Right forelimb (tissue), 1 donor: ENCODE measurements around the gene CLEC18B.
"Not testable (repeated sequence)": the region's sequence is repeated elsewhere in the genome, so short reads cannot be mapped to it uniquely, and the experiment has no call there.

ENCODE experiments used
- DNase-seq: peaks from one replicate; pipeline ENCODE4 v3.0.0-alpha.2; 2018

Gene CLEC18B

DNA sequence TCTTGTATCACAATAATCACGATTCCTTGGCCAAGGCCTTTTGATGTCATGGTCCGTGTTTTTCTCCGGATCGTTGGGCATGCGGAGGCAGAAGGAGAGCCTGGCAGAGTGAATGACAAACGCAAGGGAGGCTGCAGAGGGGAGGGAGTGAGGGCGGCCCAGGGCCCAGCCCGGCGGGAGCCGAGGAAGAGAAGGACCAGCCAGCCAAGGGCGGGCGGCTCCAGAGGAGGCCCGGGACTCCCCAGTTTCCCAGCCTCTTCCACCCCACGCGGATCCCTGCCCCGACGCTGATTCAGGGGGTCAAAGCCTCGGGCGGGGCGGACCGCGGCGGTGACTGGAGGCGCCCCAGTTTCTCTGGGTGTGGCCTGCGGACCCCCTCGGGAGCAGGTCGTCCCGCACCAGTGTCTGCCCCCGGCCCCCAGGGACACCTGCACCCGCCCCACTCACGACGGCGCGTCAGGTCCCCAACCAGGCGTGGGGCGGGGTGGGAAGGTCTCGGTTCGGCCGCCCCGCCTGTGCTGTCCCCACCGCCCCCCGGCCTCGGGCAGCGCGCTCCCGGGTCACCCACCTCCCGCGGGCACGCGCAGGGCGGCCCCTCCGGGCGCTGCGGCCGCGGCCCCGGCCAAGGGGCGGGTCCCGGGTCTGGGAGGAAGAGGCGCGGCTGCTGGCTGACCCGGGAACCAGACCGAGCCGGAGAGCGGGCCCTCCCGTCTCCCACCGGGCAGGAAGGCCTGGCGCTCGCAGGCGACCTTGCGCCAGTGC is 14.5 kb downstream of the CLEC18B start:
- not testable (repeated sequence) for DNase-seq

DNA sequence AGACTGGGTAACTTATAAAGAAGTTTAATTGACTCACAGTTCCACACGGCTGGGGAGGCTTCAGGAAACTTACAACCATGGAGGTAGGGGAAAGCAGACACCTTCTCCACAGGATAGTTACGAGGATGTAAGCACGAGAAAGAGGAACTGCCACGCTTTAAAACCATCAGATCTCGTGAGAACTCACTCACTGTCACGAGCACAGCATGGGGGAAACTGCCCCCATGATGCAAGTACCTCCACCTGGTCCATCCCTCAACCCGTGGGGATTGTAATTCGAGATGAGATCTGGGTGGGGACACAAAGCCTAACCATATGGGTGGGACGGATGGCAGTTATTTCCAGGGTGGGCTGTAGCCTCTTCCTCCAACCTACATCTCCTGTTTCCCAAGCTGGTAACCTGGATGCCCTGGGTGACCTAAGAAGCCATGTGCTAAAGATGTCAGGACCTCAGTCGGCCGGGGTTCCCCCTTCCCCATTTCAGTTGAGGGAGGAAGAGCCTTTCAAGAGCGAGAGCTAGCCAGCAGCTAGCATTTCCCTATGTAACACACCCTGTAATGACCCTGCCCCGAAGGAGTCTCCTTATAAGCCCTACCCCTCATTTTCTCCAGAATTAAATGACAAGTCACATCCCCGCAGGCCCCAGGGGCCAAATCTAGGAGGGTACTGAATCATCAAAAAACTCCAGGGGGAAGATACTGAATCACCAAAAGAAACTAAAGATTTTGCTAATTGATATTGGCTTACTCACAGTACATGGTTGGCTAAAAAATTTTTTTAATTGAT is 16.9 kb downstream of the CLEC18B start:
- not testable (repeated sequence) for DNase-seq

DNA sequence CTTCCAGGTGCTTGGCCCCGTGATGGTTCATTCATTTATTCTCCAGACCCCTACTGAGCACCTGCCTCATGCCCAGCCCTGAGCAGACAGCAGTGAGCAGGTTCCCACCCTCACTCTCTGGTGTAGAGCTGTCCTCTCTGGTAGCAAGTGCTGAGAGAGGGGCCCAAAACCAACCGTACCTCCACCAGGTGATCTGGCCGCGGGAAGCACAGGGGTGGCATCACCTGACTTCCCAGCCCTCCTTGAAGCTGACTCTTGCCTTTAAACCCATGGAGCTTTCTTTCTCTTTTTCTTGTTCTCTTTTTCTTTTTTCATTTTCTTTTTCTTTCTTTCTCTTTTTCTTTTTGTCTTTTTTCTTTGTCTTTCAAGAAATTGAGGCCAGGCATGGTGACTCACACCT is 21.0 kb downstream of the CLEC18B start:
- DNase-seq, result not testable (repeated sequence)

DNA sequence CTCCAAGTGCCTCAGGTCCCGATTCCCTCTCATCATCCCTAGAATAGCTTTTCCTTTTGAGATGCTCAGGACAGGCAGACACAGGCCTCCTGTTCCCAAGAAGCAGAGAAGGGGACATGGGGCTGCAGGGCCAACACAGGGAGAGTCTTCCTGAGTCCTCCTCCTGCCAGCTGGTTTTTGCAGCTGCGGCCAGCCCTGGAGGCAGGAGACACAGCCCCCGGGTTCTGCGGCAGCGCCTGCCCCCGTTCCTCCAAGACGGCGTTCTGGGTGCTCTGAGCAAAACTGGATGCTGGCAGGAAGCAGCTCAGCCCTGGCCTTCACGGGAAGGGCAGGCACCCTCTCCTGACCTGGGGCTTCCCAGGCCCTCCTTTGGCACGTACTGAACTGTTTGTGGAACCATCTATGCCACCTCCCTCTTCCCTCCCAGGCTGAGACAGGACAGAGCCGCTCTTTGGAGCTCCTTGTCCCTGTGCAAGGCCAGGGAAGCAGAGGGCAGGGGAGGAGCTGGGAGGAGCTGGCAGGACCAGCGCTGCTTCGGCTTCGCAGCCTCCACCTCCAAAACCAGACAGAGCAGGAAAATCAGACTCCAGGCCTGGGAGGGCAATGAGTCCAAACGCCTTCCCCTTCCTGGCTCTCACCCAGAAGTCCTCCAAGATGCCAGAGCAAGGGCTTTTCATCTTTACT is 22.9 kb downstream of the CLEC18B start:
- peak; percentile 49 for DNase-seq

DNA sequence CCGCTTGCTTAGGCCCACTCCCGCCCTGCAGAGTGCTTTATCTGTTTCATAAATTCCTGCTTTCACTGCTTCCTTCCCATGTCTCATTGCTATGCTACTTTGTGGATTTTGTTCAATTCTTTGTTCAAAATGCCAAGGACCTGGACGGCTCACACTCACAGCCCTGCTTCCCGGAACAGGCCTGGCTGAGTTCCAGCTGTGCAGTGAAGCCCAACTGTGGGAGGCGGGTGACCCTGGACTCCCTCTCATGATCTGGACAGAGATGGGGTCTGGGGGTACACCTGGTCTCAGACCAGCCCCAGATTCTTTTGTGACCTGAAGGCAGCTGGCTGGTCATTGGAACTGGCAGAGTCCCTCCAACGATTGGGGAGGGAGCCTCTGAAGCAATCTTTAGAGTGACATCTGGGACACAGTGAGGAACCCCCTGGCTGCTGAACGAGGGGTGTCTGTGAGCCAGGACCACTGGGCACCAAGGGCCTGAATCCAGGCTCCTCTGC is 24.7 kb downstream of the CLEC18B start:
- DNase-seq, result peak; percentile 45

DNA sequence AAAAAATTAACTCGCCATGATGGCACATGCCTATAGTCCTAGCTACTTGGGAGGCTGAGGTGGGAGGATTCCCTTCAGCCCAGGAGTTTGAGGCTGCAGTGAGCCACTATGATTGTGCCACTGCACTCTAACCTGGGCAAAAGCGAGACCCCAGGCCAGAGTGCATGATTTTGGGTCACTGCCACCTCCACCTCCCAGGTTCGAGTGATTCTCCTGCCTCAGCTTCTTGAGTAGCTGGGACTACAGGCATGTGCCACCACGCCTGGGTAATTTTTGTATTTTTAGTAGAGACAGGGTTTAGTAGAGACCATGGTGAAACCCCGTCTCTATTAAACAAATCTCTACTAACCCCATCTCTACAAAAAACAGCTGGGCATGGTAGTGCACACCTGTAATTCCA is 26.7 kb downstream of the CLEC18B start:
- DNase-seq, result not testable (repeated sequence)

DNA sequence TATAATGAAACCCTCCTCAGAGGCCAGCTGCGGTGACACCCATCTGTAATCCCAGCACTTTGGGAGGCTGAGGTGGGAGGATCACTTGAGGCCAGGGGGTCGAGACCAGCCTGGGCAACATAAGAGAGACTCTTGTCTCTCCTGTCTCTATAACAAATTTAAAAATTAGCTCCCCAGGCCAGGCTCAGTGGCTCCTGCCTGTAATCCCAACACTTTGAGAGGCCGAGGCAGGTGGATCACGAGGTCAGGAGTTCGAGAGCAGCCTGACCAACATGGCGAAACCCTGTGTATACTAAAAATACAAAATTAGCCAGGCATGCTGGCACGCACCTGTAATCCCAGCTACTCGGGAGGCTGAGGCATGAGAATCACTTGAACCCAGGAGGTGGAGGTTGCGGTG is 27.1 kb downstream of the CLEC18B start:
- DNase-seq, result not testable (repeated sequence)

DNA sequence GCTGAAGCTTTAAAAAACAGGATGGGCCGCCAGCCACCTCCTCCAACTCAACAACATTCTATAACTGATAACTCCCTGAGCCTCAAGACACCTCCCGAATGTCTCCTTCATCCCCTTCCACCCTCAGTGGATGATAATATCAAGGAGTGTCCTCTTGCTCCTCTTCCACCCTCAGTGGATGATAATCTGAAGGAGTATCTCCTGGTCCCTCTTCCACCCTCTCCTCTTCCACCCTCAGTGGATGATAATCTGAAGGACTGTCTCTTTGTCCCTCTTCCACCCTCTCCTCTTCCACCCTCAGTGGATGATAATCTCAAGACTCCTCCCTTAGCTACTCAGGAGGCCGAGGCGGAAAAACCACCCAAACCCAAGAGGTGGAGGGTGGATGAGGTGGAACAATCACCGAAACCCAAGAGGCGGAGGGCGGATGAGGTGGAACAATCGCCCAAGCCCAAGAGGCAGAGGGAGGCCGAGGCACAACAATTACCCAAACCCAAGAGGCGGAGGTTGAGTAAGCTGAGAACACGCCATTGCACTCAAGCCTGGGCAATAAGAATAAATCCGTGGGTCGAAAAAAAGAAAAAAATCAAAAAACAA is 29.7 kb downstream of the CLEC18B start:
- DNase-seq, result not testable (repeated sequence)

DNA sequence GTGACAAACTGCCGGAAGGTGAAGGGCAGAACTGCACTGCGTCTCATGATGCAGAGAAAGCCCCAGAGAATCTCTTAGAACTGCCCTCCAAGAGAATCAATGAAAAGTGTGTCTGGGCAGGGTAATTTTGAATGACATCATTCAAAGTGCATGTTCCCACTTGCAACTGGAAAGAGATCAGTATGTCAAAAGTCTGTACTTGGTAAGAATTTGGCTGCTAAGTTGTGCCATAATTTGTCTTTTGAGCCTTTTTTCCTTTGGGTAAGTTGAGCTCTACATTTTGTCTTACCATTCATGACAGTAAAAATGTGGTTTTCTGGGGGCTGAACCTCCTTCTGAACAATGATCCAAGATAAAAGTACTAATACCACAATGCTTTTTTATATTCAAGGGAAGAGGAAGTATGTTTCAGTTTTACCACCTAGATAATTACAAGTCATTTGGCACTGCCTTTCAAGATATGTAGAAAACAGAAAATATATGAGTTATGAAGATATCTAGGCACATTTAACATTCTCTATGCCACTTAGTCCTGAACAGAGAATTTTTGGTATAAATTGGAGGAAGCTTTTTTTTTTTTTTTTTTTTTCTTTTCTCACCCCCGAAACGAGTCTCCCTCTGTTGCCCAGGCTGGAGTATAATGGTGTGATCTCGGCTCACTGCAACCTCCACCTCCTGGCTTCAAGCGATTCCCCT is 38.8 kb downstream of the CLEC18B start:
- not testable (repeated sequence) for DNase-seq

DNA sequence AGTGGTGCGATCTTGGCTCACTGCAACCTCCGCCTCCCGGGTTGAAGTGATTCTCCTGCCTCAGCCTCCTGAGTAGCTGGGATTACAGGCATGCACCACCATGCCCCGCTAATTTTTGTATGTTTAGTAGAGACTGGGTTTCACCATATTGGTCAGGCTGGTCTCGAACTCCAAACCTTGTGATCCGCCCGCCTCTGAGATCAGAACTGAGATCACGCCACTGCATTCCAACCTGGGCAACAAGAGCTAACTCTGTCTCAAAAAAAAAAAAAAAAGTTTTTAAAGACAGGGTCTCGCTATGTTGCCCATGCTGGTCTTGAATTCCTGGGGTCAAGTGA is 47.5 kb downstream of the CLEC18B start:
- DNase-seq, result not testable (repeated sequence)

DNA sequence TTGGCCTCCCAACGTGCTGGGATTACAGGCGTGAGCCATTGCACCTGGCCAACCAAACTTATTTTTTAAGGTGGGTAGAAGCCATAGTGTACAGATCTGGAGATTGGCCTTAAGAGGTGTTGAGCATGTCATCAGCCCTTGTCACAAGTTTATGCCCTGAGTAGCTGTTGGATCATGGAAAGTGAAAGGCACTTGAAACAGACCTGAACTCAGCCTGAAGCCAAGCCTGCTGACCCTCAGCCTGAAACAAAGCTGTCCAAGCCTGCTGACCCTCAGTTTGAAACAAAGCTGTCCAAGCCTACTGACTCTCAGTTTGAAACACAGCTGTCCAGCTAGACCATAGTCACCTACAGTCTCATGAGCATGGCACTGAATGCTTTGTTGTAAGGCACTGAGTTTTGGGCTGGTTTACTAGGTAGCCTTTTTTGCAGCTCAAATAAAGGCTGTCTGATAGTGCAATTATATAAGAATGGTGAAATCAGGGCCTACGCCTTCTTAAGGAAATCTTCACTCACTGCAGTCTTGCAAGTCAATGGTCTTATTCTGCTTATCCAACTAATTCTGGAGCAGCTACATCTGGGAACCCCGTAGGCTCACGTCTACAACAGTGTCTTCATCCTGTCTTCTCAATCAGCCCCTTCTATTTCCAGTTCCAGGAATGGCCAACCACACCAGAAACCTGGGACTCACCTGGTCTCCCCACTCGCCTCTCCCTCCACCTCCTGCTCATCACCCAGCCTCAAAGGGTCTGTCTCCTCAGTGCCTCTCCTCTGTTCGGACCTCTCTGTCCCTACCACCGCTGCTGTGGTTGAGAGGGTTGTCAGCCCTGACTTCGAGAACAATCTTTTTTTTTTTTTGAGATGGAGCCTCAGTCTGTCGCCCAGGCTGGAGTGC is 48.1 kb downstream of the CLEC18B start:
- no peak for DNase-seq

DNA sequence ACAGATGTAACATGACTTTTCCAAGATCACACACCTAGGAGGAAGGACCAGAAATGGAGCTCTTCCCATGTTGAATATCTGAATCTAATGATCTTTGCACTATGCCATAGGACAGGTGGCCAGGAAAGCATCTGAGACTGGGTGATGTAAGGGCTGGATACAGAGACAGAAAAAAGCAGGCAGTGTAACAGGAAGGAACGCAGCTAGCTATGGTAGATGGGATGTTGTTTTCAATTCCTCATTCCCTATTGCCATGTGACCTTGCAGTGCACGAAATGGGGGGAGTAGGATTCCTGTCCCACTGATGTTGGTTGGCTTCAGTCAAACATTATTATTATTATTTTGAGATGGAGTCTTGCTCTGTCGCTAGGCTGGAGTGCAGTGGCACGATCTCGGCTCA is 48.9 kb downstream of the CLEC18B start:
- no peak for DNase-seq

DNA sequence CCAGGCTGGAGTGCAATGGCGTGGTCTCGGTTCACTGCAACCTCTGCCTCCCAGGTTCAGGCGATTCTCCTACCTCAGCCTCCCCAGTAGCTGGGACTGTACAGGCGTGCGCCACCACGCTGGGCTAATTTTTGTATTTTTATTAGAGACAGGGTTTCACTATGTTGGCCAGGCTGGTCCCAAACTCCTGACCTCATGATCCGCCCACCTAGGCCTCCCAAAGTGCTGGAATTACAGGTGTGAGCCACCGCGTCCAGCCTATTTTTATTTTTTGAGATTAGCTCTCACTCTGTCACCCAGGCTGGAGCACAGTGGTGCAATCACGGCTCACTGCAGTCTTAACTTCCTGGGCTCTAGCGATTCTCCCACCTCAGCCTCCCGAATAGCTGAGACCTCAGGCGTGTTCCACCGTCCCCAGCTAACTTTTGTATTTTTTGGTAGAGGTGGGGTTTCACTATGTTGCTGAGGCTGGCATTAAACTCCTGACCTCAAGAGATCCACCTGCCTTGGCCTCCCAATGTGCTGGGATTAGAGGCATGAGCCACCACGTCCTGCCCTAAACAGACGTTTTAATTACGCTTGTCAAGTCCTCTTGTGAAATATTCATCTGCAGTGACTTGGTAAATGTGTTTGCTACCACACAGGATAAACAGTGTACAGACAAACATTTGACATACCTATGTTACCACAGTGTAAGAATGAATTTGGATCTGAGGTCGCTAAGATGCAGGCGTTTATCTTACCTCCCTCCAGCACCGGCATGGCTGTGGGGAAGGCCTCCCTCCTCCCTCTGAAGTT is 50.7 kb downstream of the CLEC18B start:
- not testable (repeated sequence) for DNase-seq

DNA sequence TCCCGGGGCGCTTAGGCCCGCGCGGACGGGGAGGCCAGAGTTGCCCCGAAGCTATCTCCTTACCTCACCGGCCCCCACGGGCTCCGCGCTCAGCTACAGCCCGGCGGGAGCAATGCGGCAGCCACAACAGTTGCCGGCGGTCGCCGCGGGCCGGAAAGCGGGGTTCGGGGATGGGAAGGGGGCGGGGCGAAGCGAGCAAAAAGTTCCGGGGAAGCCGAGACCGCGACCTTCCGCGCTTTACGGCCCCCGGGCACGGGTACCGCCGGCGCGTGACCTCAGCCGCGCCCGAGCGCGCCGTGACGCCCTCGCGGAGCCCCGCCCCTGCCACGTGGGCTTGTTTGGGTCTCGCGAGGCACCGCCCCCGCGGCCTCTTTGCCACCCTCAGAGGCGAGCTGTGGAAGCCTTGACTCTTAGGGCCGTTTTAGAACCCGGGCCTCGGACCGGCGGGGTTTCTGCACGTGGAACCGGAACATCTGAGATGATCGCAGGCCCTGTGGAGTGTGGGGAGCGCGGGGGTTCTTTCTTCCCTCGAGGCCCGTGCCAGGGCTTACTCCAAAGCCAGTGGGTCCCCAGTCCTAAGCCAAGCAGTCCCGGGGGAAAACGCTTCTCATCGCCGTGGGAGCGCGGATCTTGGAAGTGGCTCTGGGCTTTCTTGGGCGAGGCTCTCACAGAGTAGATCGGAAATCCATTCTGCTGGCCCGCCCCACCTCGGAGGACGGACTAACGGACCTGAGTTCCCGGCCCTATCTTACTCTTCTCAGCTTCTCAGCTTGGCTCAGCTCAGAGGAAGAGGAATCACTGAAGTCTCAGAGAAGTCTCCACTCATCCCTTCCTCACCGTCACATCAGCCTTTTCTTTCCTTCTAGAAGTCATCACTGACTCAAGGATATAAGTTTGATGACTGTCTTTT is 53.0 kb downstream of the CLEC18B start:
- peak; percentile 98 for DNase-seq

DNA sequence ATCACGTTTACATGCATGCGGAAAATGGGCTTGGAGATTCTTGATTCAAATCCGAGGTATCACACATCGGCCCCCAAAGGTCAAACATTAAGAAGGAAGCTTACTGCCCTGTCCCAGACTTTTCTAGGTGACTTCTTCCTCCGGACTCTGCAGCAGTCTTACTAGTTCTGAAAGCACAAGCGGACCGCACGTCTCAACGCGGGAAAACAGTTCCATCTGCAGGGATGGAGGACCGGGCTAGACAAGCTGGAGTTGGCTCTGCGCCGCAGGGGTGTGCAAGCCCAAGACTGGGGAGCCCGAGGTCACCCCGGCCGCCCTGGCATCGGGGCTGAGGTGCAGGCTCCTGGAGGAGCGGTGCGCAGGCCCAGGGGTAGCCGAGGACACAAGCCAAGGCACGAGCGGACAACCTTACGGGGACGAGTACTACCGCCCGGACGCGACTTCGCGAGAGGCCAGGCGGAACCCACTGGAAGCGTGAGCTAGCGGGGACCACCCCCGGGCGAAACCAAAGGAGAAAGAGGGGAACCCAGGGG is 53.7 kb downstream of the CLEC18B start:
- DNase-seq, result peak; percentile 70

DNA sequence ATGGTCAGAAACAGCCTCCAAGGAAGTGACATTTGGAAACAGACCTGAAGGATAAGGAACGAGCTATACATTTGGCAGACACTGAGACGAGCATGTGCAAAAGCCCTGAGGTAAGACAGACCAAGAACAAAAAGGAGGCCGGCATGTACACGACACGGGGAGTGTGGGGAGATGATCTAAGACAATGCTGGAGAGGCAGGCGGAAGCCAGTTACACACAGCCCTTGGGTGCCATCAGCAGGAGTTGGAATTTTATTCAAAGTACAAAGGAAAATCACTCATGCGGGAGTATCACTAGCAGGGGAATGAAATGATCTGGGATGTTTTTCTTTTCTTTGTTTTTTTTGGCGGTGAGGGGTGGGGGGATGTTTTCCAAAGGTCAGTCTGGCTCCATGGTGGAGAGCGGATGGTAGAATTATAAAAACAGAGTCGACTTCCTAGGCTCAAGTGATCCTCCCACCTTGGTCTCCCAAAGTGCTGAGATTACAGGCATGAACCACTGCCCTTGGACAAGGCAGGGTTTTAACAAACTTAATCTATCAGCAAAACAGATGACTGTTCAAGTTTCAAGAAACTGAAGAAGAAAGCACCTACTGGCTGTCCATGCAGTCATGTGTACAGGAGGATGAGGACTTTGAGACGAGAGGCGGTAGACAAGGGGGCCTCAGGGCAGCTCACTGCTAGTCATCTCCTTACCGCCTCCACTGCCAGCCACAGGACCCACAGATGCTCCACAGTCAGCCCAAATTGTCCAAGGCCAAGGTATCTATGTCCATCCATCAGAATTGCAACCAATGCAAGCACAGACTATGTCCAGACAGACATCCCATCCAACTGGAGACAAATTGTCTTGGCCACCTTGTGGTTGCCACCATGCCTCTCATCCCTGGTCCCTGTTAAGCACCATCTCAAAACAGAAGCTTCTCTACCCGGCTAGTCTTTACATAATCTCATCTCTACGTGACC is 59.4 kb downstream of the CLEC18B start:
- not testable (repeated sequence) for DNase-seq
